GM12878 (cell line): ENCODE results near the gene CDCA7L. TPM values are rescaled to one million over a fixed set of nuclear protein-coding genes. Genes with fewer than 3 reads are reported as not detected.

Experiments used
- CHD4 ChIP-seq: fragments of 200-600 bp; sonication (generic); IDR thresholded peaks from 2 replicates; pipeline ENCODE4 v1.6.1; 2016; ENCODE audit warnings: mild to moderate bottlenecking
- E2F4 ChIP-seq: IDR thresholded peaks from 2 replicates; pipeline ENCODE4 v1.6.1; 2012; ENCODE audit warnings: low read depth, low read length, improper control_type of control experiment
- EZH2 ChIP-seq: IDR thresholded peaks from 2 replicates; pipeline ENCODE4 v1.6.1; 2012; ENCODE audit warnings: low read depth, mild to moderate bottlenecking, control low read depth, inconsistent platforms, low read length, borderline replicate concordance; ENCODE audit not compliant: control insufficient read depth
- MEF2B ChIP-seq: fragments of 450-650 bp; IDR thresholded peaks from 2 replicates; pipeline ENCODE4 v1.6.1; 2018; ENCODE audit warnings: mild to moderate bottlenecking, moderate library complexity; ENCODE audit not compliant: partially characterized antibody, poor library complexity, severe bottlenecking
- MLLT1 ChIP-seq: fragments of 450-650 bp; IDR thresholded peaks from 2 replicates; pipeline ENCODE4 v1.6.1; 2016; ENCODE audit warnings: mild to moderate bottlenecking
- MTA3 ChIP-seq: IDR thresholded peaks from 2 replicates; pipeline ENCODE4 v1.6.1; 2012; ENCODE audit warnings: low read length, inconsistent platforms, borderline replicate concordance
- MYB ChIP-seq: fragments of 150-350 bp; IDR thresholded peaks from 2 replicates; pipeline ENCODE4 v1.6.1; 2014; ENCODE audit warnings: mild to moderate bottlenecking, low read depth, low read length, borderline replicate concordance
- SP1 ChIP-seq: IDR thresholded peaks from one replicate; pipeline ENCODE4 v1.6.1; 2011; ENCODE audit warnings: low read depth, low read length
- SPI1 ChIP-seq: IDR thresholded peaks from 2 replicates; pipeline ENCODE4 v1.6.1; 2011; ENCODE audit warnings: low read depth, mild to moderate bottlenecking, low read length, moderate library complexity, borderline replicate concordance; ENCODE audit not compliant: insufficient read depth
- TCF7 ChIP-seq: IDR thresholded peaks from 2 replicates; pipeline ENCODE4 v1.6.1; 2014; ENCODE audit warnings: antibody characterized with exemption, borderline replicate concordance
- USF1 ChIP-seq: IDR thresholded peaks from 2 replicates; pipeline ENCODE4 v1.6.1; 2011; ENCODE audit warnings: borderline replicate concordance, low read depth, mild to moderate bottlenecking, moderate library complexity, mixed read lengths, low read length; ENCODE audit not compliant: insufficient read depth; ENCODE audit errors: extremely low read length
- WRNIP1 ChIP-seq: IDR thresholded peaks from 2 replicates; pipeline ENCODE4 v1.6.1; 2011; ENCODE audit warnings: low read depth, low read length, improper control_type of control experiment, borderline replicate concordance
- ZNF24 ChIP-seq: fragments of 450-650 bp; IDR thresholded peaks from 2 replicates; pipeline ENCODE4 v1.6.1; 2017; ENCODE audit warnings: antibody characterized with exemption, mild to moderate bottlenecking
- ZNF274 ChIP-seq: IDR thresholded peaks from one replicate; pipeline ENCODE4 v1.8.0; 2011; ENCODE audit not compliant: insufficient read length, insufficient read depth
- polyA plus RNA-seq, 11 experiments: library from polyadenylated mRNA; depleted of rRNA in 4 of 11; unstranded in 6 of 11; stranded (reverse) in 5 of 11; fragments of >200 nt; fragmentation: Nextera tagmentation in 4 of 11; fragmentation: Illumina TruSeq in 1 of 11; extraction: Ambion mirVana in 4 of 11; extraction: Trizol in 1 of 11; gene quantifications; 1 replicate in 1 of 11; 2 replicates in 10 of 11; pipeline versions ENCODE4 v1.2.1 to v1.2.3, GENCODE V29; 2011 to 2016; ENCODE audit warnings: inconsistent platforms in 2 of 11, missing spikeins in 2 of 11, low read depth in 1 of 11
- total RNA-seq, 4 experiments: library from RNA; depleted of rRNA in 3 of 4; stranded (reverse); fragments of >200 nt in 3 of 4; fragmentation: Illumina TruSeq in 1 of 4; extraction: Trizol in 1 of 4; gene quantifications; 2 replicates each; pipeline versions ENCODE4 v1.2.1 to v1.2.3, GENCODE V29; 2013 to 2021
- TF ChIP-seq, protein P1 (sequence below): IDR thresholded peaks from 2 replicates; pipeline ENCODE4 v1.6.1; 2012; ENCODE audit warnings: improper control_type of control experiment, low read depth, low read length; ENCODE audit not compliant: insufficient replicate concordance
- TF ChIP-seq, protein P2 (sequence below): fragments of 150-350 bp; IDR thresholded peaks from 2 replicates; pipeline ENCODE4 v1.6.1; 2014; ENCODE audit warnings: mild to moderate bottlenecking, low read depth, low read length
- TF ChIP-seq, protein P3 (sequence below): IDR thresholded peaks from 2 replicates; pipeline ENCODE4 v1.6.1; 2012; ENCODE audit warnings: low read length, inconsistent platforms

Gene CDCA7L
- total and polyA plus RNA-seq, 10 of the 15 experiments (the other 5 are each of a cell fraction or from before 2014, with no cell fraction given), result 30.3 to 92.2 (median 68.5) TPM

DNA sequence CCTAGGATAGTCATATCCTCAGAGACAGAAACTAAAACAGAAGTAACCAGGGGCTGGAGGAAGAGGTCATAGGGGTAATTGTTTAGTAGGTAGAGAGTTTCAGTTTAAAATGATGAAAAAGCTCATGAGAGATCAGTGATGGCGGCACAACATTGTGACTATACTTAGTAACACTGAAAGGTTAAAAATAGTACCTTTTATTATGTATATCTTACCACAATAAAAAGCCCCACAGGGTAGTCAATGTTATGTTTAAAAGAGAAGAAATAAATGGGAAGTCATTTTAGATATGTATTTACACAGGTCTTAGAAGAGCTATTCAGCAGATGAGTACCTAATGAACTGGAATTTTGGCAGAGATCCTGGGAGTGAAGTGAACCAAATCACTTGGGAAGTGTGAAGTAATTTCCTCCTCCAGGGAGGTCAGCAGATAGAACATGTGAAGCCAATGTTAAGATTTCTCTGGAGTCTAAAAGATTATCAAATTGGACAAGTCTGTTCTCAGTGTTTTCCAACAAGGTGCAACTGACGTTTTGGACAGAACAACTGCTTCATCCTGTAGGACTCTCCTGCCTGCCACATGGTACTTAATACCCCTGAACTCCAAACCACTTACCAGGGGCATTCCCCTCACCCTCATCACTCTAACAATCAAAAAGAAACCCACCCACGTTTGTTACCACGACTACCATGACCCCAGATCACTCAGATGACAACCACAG lies 6.4 kb downstream of the CDCA7L start (continued):
- TF ChIP-seq E2F4 (no peak), ZNF274 (no peak), MYB (0 out of 2 replicates have a peak, but pooled peaks have one; percentile 46), USF1 (no peak), MLLT1 (peak; percentile 49; the same call in 1 of the 2 replicates), MEF2B (peak; percentile 94), CHD4 (no peak), WRNIP1 (no peak), TCF7 (peak; percentile 84; the same call in 1 of the 2 replicates), ZNF24 (no peak), SPI1 (peak; percentile 37), MTA3 (peak; percentile 96; the same call in 1 of the 2 replicates), SP1 (peak; percentile 72), EZH2 (no peak)
- TF ChIP-seq, protein P1, sequence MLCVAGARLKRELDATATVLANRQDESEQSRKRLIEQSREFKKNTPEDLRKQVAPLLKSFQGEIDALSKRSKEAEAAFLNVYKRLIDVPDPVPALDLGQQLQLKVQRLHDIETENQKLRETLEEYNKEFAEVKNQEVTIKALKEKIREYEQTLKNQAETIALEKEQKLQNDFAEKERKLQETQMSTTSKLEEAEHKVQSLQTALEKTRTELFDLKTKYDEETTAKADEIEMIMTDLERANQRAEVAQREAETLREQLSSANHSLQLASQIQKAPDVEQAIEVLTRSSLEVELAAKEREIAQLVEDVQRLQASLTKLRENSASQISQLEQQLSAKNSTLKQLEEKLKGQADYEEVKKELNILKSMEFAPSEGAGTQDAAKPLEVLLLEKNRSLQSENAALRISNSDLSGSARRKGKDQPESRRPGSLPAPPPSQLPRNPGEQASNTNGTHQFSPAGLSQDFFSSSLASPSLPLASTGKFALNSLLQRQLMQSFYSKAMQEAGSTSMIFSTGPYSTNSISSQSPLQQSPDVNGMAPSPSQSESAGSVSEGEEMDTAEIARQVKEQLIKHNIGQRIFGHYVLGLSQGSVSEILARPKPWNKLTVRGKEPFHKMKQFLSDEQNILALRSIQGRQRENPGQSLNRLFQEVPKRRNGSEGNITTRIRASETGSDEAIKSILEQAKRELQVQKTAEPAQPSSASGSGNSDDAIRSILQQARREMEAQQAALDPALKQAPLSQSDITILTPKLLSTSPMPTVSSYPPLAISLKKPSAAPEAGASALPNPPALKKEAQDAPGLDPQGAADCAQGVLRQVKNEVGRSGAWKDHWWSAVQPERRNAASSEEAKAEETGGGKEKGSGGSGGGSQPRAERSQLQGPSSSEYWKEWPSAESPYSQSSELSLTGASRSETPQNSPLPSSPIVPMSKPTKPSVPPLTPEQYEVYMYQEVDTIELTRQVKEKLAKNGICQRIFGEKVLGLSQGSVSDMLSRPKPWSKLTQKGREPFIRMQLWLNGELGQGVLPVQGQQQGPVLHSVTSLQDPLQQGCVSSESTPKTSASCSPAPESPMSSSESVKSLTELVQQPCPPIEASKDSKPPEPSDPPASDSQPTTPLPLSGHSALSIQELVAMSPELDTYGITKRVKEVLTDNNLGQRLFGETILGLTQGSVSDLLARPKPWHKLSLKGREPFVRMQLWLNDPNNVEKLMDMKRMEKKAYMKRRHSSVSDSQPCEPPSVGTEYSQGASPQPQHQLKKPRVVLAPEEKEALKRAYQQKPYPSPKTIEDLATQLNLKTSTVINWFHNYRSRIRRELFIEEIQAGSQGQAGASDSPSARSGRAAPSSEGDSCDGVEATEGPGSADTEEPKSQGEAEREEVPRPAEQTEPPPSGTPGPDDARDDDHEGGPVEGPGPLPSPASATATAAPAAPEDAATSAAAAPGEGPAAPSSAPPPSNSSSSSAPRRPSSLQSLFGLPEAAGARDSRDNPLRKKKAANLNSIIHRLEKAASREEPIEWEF, result peak; percentile 22
- TF ChIP-seq, protein P2, sequence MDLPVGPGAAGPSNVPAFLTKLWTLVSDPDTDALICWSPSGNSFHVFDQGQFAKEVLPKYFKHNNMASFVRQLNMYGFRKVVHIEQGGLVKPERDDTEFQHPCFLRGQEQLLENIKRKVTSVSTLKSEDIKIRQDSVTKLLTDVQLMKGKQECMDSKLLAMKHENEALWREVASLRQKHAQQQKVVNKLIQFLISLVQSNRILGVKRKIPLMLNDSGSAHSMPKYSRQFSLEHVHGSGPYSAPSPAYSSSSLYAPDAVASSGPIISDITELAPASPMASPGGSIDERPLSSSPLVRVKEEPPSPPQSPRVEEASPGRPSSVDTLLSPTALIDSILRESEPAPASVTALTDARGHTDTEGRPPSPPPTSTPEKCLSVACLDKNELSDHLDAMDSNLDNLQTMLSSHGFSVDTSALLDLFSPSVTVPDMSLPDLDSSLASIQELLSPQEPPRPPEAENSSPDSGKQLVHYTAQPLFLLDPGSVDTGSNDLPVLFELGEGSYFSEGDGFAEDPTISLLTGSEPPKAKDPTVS, result no peak
- TF ChIP-seq, protein P3, sequence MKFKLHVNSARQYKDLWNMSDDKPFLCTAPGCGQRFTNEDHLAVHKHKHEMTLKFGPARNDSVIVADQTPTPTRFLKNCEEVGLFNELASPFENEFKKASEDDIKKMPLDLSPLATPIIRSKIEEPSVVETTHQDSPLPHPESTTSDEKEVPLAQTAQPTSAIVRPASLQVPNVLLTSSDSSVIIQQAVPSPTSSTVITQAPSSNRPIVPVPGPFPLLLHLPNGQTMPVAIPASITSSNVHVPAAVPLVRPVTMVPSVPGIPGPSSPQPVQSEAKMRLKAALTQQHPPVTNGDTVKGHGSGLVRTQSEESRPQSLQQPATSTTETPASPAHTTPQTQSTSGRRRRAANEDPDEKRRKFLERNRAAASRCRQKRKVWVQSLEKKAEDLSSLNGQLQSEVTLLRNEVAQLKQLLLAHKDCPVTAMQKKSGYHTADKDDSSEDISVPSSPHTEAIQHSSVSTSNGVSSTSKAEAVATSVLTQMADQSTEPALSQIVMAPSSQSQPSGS, result peak; percentile 92
